Fibroblast of peridontal ligament (primary cell): Measurements from ENCODE around the gene STOX2.
A peak's percentile ranks its signal among the peaks of the same experiment; 100 is the strongest.
"Not testable (repeated sequence)": the region's sequence is repeated elsewhere in the genome, so short reads cannot be mapped to it uniquely, and the experiment has no call there.

ENCODE experiments used
- DNase-seq: peaks from one replicate; pipeline ENCODE4 v3.0.0-alpha.2; 2010; ENCODE audit errors: extremely low read depth

Gene STOX2

GRCh38 chr4:183935355-183936005 lies 30.4 kb downstream of the STOX2 start:
- no peak for DNase-seq

GRCh38 chr4:183936047-183936446 lies 30.9 kb downstream of the STOX2 start:
- no peak for DNase-seq

- no peak for DNase-seq
Measured at GRCh38 chr4:183936574-183937345, 31.7 kb downstream of the STOX2 start.

GRCh38 chr4:183940864-183941263 lies 35.8 kb downstream of the STOX2 start:
- no peak for DNase-seq

GRCh38 chr4:183941964-183942363 lies 36.9 kb downstream of the STOX2 start:
- no peak for DNase-seq

- DNase-seq: no peak
Measured at GRCh38 chr4:183945741-183946140, 40.6 kb downstream of the STOX2 start.

GRCh38 chr4:183950536-183950935 lies 45.4 kb downstream of the STOX2 start:
- no peak for DNase-seq

GRCh38 chr4:183952652-183953051 lies 47.5 kb downstream of the STOX2 start:
- DNase-seq: not testable (repeated sequence)

- no peak for DNase-seq
Measured at GRCh38 chr4:183959319-183960045, 54.4 kb downstream of the STOX2 start.

- peak; percentile 15 for DNase-seq
Measured at GRCh38 chr4:183960046-183960420, 54.9 kb downstream of the STOX2 start.

- DNase-seq: no peak
Measured at GRCh38 chr4:183960962-183961541, 55.9 kb downstream of the STOX2 start.

GRCh38 chr4:183961795-183962194 lies 56.7 kb downstream of the STOX2 start:
- DNase-seq: no peak

- no peak for DNase-seq
Measured at GRCh38 chr4:183962419-183962818, 57.3 kb downstream of the STOX2 start.

- no peak for DNase-seq
Measured at GRCh38 chr4:183966371-183966770, 61.3 kb downstream of the STOX2 start.

- no peak for DNase-seq
Measured at GRCh38 chr4:183967266-183967665, 62.2 kb downstream of the STOX2 start.

GRCh38 chr4:183968502-183968901 lies 63.4 kb downstream of the STOX2 start:
- DNase-seq: no peak

- DNase-seq: no peak
Measured at GRCh38 chr4:183968931-183969330, 63.8 kb downstream of the STOX2 start.

GRCh38 chr4:183969596-183969995 lies 64.5 kb downstream of the STOX2 start:
- DNase-seq: no peak

- no peak for DNase-seq
Measured at GRCh38 chr4:183971929-183972490, 66.9 kb downstream of the STOX2 start.

GRCh38 chr4:183977707-183978106 lies 72.6 kb downstream of the STOX2 start:
- no peak for DNase-seq

- DNase-seq: no peak
Measured at GRCh38 chr4:183984566-183984965, 79.5 kb downstream of the STOX2 start.

GRCh38 chr4:183985786-183986185 lies 80.7 kb downstream of the STOX2 start:
- no peak for DNase-seq
